Measurements from ENCODE around the gene FAM171A1.

The FAM171A1 gene

GRCh38 chr10:15237351-15237750 is 133.7 kb downstream of the FAM171A1 start:
- no peak overlapping the region for H3K4me2 ChIP-seq (ENCODE audit: low read length)
- H3K27ac ChIP-seq (ENCODE audit: low read length) = no peak overlapping the region
- no peak overlapping the region for H2AFZ ChIP-seq (ENCODE audit: low read depth, low read length)
- H3K79me2 ChIP-seq (ENCODE audit: low read length) = no peaks in the 10 kb centered on the region
- no peak for TF ChIP-seq CTCF (IDR thresholded peaks at IDR 0.05; ENCODE audit: low read depth, low read length)
- TF ChIP-seq EZH2phosphoT487 (IDR thresholded peaks at IDR 0.05; ENCODE audit: low read depth) = no peak
- H4K20me1 ChIP-seq (ENCODE audit: insufficient read depth, low read length) = no peaks in the 10 kb centered on the region
- H3K9ac ChIP-seq (ENCODE audit: low read length) = no peak overlapping the region
- no peaks in the 10 kb centered on the region for H3K27me3 ChIP-seq (ENCODE audit: low read depth, low read length)
- H3K36me3 ChIP-seq (replicated peaks; ENCODE audit: low read depth, low read length) = no peaks in the 10 kb centered on the region
- no peaks in the 10 kb centered on the region for H3K9me3 ChIP-seq (ENCODE audit: insufficient read depth, low read length)
- H3K4me1 ChIP-seq (ENCODE audit: low read length) = no peaks in the 10 kb centered on the region
- H3K4me3 ChIP-seq (ENCODE audit: low read length) = no peak overlapping the region

DNA sequence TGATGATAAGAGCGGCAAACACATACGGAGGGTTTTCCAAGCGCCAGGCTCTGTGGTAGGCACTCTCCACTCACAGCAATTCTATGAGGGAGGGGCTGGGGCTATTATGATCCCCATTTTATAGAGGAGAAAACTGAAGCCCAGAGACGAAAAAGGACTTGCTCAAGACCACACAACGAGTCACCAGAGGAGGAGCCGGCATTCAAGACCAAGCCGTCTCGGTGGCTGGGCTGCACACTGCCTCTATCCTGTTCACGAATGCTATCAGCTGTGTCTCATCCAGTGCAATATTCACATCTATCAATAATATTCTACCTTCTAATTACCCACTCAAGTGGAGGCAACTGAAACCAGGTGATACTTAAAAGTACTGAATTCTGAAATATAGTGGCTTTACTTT is 134.7 kb downstream of the FAM171A1 start:
- Histone ChIP-seq H3K4me1 (ENCODE audit: low read length) (no peaks in the 10 kb centered on the region), H3K4me2 (ENCODE audit: low read length) (no peak overlapping the region), H3K27me3 (ENCODE audit: low read depth, low read length) (no peaks in the 10 kb centered on the region), H4K20me1 (ENCODE audit: insufficient read depth, low read length) (no peaks in the 10 kb centered on the region), H2AFZ (ENCODE audit: low read depth, low read length) (no peak overlapping the region), H3K9me3 (ENCODE audit: insufficient read depth, low read length) (no peaks in the 10 kb centered on the region), H3K27ac (ENCODE audit: low read length) (no peak overlapping the region), H3K36me3 (replicated peaks; ENCODE audit: low read depth, low read length) (no peaks in the 10 kb centered on the region), H3K4me3 (ENCODE audit: low read length) (no peak overlapping the region), H3K79me2 (ENCODE audit: low read length) (no peaks in the 10 kb centered on the region), H3K9ac (ENCODE audit: low read length) (no peak overlapping the region)
- TF ChIP-seq CTCF (IDR thresholded peaks at IDR 0.05; ENCODE audit: low read depth, low read length) (no peak), EZH2phosphoT487 (IDR thresholded peaks at IDR 0.05; ENCODE audit: low read depth) (no peak)

DNA sequence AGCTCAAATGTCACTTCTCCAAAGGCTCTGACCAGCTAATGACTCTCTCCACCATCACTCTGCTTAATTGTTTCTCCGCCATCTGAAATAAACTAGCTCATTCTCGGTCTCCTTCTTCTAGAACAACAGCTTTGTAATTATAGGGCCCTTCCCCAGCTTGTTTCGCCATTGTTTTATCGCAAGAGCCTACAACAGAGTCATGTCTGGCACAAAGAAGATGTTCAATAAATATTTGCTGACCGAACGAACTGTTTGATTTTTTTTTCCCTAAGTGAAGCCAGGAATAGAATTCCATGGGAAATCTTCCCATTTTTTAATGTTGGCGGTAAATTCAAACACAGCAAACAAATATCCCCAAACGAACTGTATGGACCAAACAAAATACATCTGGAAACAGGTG is 138.8 kb downstream of the FAM171A1 start:
- H3K27me3 ChIP-seq (ENCODE audit: low read depth, low read length) = no peaks in the 10 kb centered on the region
- no peaks in the 10 kb centered on the region for H4K20me1 ChIP-seq (ENCODE audit: insufficient read depth, low read length)
- H3K36me3 ChIP-seq (replicated peaks; ENCODE audit: low read depth, low read length) = no peaks in the 10 kb centered on the region
- H3K9ac ChIP-seq (ENCODE audit: low read length) = no peak overlapping the region
- H3K4me3 ChIP-seq (ENCODE audit: low read length) = no peak overlapping the region
- no peaks in the 10 kb centered on the region for H3K4me1 ChIP-seq (ENCODE audit: low read length)
- H3K79me2 ChIP-seq (ENCODE audit: low read length) = no peaks in the 10 kb centered on the region
- H3K9me3 ChIP-seq (ENCODE audit: insufficient read depth, low read length) = no peaks in the 10 kb centered on the region
- H3K27ac ChIP-seq (ENCODE audit: low read length) = no peak overlapping the region
- no peak overlapping the region for H2AFZ ChIP-seq (ENCODE audit: low read depth, low read length)
- TF ChIP-seq EZH2phosphoT487 (IDR thresholded peaks at IDR 0.05; ENCODE audit: low read depth) = no peak
- TF ChIP-seq CTCF (IDR thresholded peaks at IDR 0.05; ENCODE audit: low read depth, low read length) = no peak
- H3K4me2 ChIP-seq (ENCODE audit: low read length) = no peak overlapping the region

- H3K79me2 ChIP-seq (ENCODE audit: low read length) = no peaks in the 10 kb centered on the region
- H3K4me2 ChIP-seq (ENCODE audit: low read length) = no peak overlapping the region
- H3K36me3 ChIP-seq (replicated peaks; ENCODE audit: low read depth, low read length) = no peaks in the 10 kb centered on the region
- no peaks in the 10 kb centered on the region for H3K4me1 ChIP-seq (ENCODE audit: low read length)
- no peak overlapping the region for H3K27ac ChIP-seq (ENCODE audit: low read length)
- no peak for TF ChIP-seq CTCF (IDR thresholded peaks at IDR 0.05; ENCODE audit: low read depth, low read length)
- no peak for TF ChIP-seq EZH2phosphoT487 (IDR thresholded peaks at IDR 0.05; ENCODE audit: low read depth)
- no peaks in the 10 kb centered on the region for H3K27me3 ChIP-seq (ENCODE audit: low read depth, low read length)
- H4K20me1 ChIP-seq (ENCODE audit: insufficient read depth, low read length) = no peaks in the 10 kb centered on the region
- no peak overlapping the region for H3K9ac ChIP-seq (ENCODE audit: low read length)
- no peak overlapping the region for H2AFZ ChIP-seq (ENCODE audit: low read depth, low read length)
- H3K4me3 ChIP-seq (ENCODE audit: low read length) = no peak overlapping the region
- no peaks in the 10 kb centered on the region for H3K9me3 ChIP-seq (ENCODE audit: insufficient read depth, low read length)
Measured at GRCh38 chr10:15231426-15231825, 139.7 kb downstream of the FAM171A1 start.

Data from OCI-LY3 (cell line).